Choroid plexus epithelial cell (primary cell): Measurements from ENCODE around the gene BTBD9.

Experiments used
- DNase-seq: peaks from one replicate; pipeline ENCODE4 v3.0.0-alpha.2; 2010; ENCODE audit warnings: low read depth
- H3K4me3 ChIP-seq: 2 replicates; pipeline ENCODE4 v1.5.1; 2011; ENCODE audit warnings: low read depth, mild to moderate bottlenecking, control low read depth, low read length, moderate library complexity
- TF ChIP-seq, protein P1 (sequence below): conservative IDR thresholded peaks from 2 replicates; pipeline ENCODE4 v1.5.1; 2011; ENCODE audit warnings: low read depth, mild to moderate bottlenecking, control low read depth, inconsistent platforms, low read length, moderate library complexity

BTBD9 gene

DNA sequence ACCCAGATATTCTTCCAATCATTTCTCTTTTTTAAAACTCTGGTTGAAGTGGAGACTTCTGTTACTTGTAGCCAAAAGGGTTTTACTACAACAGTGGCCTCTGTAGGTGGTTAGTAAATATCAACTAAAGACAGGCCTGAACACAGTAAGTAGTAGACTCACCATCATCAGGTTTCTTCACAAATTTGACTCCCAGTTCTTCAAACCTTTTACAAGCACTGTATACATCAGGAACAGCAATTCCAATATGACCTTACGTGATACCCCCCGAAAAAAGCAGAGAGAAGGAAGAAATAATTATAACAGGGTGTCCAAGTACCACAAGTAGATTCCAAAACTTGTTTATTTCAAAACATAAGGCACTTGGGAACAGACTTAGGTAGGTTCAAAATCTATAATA, 42.1 kb upstream of the BTBD9 start:
- DNase-seq: no peak
- TF ChIP-seq, protein P1, sequence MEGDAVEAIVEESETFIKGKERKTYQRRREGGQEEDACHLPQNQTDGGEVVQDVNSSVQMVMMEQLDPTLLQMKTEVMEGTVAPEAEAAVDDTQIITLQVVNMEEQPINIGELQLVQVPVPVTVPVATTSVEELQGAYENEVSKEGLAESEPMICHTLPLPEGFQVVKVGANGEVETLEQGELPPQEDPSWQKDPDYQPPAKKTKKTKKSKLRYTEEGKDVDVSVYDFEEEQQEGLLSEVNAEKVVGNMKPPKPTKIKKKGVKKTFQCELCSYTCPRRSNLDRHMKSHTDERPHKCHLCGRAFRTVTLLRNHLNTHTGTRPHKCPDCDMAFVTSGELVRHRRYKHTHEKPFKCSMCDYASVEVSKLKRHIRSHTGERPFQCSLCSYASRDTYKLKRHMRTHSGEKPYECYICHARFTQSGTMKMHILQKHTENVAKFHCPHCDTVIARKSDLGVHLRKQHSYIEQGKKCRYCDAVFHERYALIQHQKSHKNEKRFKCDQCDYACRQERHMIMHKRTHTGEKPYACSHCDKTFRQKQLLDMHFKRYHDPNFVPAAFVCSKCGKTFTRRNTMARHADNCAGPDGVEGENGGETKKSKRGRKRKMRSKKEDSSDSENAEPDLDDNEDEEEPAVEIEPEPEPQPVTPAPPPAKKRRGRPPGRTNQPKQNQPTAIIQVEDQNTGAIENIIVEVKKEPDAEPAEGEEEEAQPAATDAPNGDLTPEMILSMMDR: no peak
- H3K4me3 ChIP-seq: no peak overlapping the region

- no peak overlapping the region for H3K4me3 ChIP-seq
- DNase-seq: no peak
- TF ChIP-seq, protein P1: no peak
Observed at GRCh38 chr6:38679668-38680067, 39.9 kb upstream of the BTBD9 start.

DNA sequence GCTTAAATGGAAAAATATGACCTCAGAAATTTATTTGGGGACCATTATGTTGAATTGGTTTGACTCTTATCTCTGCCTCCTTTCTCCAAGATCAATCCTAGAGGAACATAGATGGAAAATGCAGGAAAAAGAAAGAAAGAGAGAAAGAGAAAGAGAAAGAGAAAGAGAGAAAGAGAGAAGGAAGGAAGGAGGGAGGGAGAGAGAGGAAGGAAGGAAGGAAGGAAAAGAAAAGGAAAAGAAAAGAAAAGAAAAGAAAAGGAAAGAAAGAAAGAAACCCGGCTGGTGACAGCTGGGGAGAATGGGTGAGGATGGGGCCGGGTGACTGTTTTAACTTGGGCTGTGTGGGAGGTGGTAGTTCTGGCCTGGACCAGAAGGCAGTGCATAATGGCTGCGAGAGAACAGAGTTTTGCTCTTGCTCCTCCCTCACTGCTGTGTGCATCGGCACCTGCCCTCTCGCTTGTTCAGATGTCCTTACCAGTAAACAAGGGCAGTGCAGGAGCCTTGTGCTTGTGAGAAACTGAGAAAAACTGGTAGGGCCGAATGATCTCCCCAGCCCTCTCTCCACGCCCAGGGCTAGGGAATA, 38.5 kb upstream of the BTBD9 start:
- H3K4me3 ChIP-seq: no peak overlapping the region
- TF ChIP-seq, protein P1: no peak
- no peak for DNase-seq

DNA sequence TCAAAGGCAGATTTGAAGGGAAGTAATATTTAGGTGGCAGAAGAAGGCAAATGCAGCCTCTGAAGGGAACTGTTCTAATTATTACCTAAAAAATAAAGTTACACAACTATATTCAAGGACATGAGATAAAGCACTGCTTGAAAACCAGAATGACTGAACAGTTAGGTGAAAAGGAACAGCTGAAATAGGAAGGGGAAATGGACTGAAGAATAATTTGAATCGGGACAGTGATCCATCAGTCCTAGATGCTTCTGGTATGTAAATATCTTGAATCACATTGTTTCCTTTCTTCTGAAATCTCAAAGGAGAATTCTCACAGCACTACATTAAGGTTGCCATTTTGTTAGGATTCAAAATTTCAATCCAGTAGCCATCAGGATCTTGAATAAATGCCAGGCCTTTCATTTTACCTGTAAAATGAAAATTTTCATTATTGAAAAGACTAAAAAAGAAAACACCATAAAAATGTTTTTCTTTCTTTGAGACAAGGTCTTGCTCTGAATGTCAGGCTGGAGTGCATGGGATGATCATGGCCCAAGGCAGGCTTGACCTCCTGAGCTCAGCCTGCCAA, 37.3 kb upstream of the BTBD9 start:
- DNase-seq: no peak

GRCh38 chr6:38676236-38676973, 36.7 kb upstream of the BTBD9 start:
- TF ChIP-seq, protein P1: no peak
- no peak for DNase-seq
- no peak overlapping the region for H3K4me3 ChIP-seq

More for the DNA sequence above, 37.3 kb upstream of the BTBD9 start:
- H3K4me3 ChIP-seq: no peak overlapping the region
- TF ChIP-seq, protein P1: no peak

DNA sequence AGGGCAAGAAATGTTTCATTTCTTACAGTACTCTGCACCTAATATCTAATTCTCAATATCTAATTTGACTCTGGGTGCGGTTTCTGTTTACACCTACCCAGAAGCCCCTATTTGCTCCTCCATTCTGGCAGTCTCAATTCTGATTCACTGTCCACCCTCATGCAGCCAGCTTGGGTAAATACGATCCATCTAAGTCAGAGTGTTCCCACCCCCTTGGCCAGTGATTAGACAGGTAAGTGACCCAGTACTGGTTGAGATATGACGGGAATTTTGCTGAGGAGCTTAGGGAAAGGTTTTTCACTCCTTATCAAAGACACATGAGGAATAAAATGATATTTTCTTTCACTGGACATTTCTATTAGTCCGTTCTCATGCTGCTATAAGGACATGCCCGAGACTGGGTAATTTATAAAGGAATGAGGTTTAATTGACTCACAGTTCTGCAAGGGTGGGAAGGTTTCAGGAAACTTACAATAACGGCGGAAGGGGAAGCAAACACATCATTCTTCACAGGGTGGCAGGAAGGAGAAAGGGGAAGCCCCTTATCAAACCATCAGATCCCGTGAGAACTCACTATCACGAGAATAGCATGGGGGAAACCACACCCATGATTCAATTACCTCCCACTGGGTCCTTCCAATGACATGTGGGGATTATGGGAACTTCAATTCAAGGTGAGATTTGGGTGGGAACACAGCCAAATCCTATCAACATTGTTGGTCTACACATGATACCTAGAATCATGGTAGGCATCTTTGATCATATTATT, 33.9 kb upstream of the BTBD9 start:
- H3K4me3 ChIP-seq: no peak overlapping the region
- DNase-seq: no peak
- TF ChIP-seq, protein P1: no peak
